NT2/D1 (cell line): Measurements from ENCODE around the gene AGAP2.

Experiments used
- SUZ12 ChIP-seq: IDR thresholded peaks from 2 replicates; pipeline ENCODE4 v1.6.1; 2011; ENCODE audit not compliant: insufficient read length, insufficient read depth; ENCODE audit errors: extremely low read depth
- YY1 ChIP-seq: IDR thresholded peaks from 2 replicates; pipeline ENCODE4 v1.6.1; 2011; ENCODE audit not compliant: insufficient read length, insufficient read depth
- ZNF274 ChIP-seq: IDR thresholded peaks from 2 replicates; pipeline ENCODE4 v1.6.1; 2011; ENCODE audit warnings: mild to moderate bottlenecking, low read depth, low read length

GRCh38 chr12:57729321-57729844 is 9.2 kb downstream of the AGAP2 start:
- TF ChIP-seq ZNF274 (no peak), SUZ12 (no peak), YY1 (no peak)
